HG03135 (cell line): Measurements from ENCODE around the gene SULT1A3.
"Not testable (repeated sequence)": the region's sequence is repeated elsewhere in the genome, so short reads cannot be mapped to it uniquely, and the experiment has no call there.

ENCODE experiments used
- ATAC-seq: cut with Tn5 transposase; IDR thresholded peaks from one replicate; pipeline ENCODE4 v1.9.1; 2021; ENCODE audit warnings: mild to moderate bottlenecking, moderate library complexity; ENCODE audit not compliant: unreplicated experiment

Gene SULT1A3

GRCh38 chr16:30199049-30199448 lies at the start of gene SULT1A3:
Gene SULT1A3, plus strand, starts transcription at chr16:30199255. Its CDS starts 1,474 bp downstream, at chr16:30200729.
- ATAC-seq: not testable (repeated sequence)

GRCh38 chr16:30151091-30151490 lies 48.0 kb upstream of the SULT1A3 start:
- ATAC-seq: no peak

GRCh38 chr16:30152517-30152916 lies 46.5 kb upstream of the SULT1A3 start:
- ATAC-seq: no peak

- ATAC-seq: no peak
Observed at GRCh38 chr16:30155188-30155587, 43.9 kb upstream of the SULT1A3 start.

- ATAC-seq: no peak
Observed at GRCh38 chr16:30157214-30157613, 41.8 kb upstream of the SULT1A3 start.

- no peak for ATAC-seq
Observed at GRCh38 chr16:30163538-30163937, 35.5 kb upstream of the SULT1A3 start.

- no peak for ATAC-seq
Observed at GRCh38 chr16:30166202-30166902, 32.7 kb upstream of the SULT1A3 start.

GRCh38 chr16:30168746-30169145 lies 30.3 kb upstream of the SULT1A3 start:
- not testable (repeated sequence) for ATAC-seq

- ATAC-seq: not testable (repeated sequence)
Observed at GRCh38 chr16:30169416-30169815, 29.6 kb upstream of the SULT1A3 start.

- not testable (repeated sequence) for ATAC-seq
Observed at GRCh38 chr16:30170145-30170544, 28.9 kb upstream of the SULT1A3 start.

GRCh38 chr16:30173054-30173453 lies 26.0 kb upstream of the SULT1A3 start:
- no peak for ATAC-seq

GRCh38 chr16:30176876-30177275 lies 22.2 kb upstream of the SULT1A3 start:
- ATAC-seq: not testable (repeated sequence)

GRCh38 chr16:30179195-30179594 lies 19.9 kb upstream of the SULT1A3 start:
- no peak for ATAC-seq

GRCh38 chr16:30179931-30180330 lies 19.1 kb upstream of the SULT1A3 start:
- no peak for ATAC-seq

GRCh38 chr16:30180741-30181140 lies 18.3 kb upstream of the SULT1A3 start:
- no peak for ATAC-seq

GRCh38 chr16:30183233-30184095 lies 15.6 kb upstream of the SULT1A3 start, which contains the start of gene CORO1A:
Gene CORO1A, plus strand, starts transcription at chr16:30183602. Its CDS starts 1,608 bp downstream, at chr16:30185210.
- ATAC-seq: peak; percentile 40

- peak; percentile 25 for ATAC-seq
Observed at GRCh38 chr16:30184096-30184890, 14.8 kb upstream of the SULT1A3 start.

GRCh38 chr16:30184891-30185682 lies 14.0 kb upstream of the SULT1A3 start:
- peak; percentile 7 for ATAC-seq

- peak; percentile 32 for ATAC-seq
Observed at GRCh38 chr16:30185683-30186421, 13.2 kb upstream of the SULT1A3 start.

- ATAC-seq: no peak
Observed at GRCh38 chr16:30186444-30186781, 12.6 kb upstream of the SULT1A3 start.
